DMS79 treated with DMSO at 0.1 percent for 48 hours (cell line): ENCODE results near the gene ARHGEF17.

Experiments used
- DNase-seq: peaks from one replicate; lab custom pipeline; 2025; lab: John Stamatoyannopoulos, UW

The ARHGEF17 gene

GRCh38 chr11:73293356-73293936 is 14.6 kb upstream of the ARHGEF17 start:
- DNase-seq: no peak

GRCh38 chr11:73294604-73295003 is 13.5 kb upstream of the ARHGEF17 start:
- DNase-seq: no peak

- no peak for DNase-seq
These were observed 12.7 kb upstream of the ARHGEF17 start for GRCh38 chr11:73295241-73295995.

- no peak for DNase-seq
These were observed 12.1 kb upstream of the ARHGEF17 start for GRCh38 chr11:73295996-73296318.

GRCh38 chr11:73296501-73297230 is 11.4 kb upstream of the ARHGEF17 start:
- DNase-seq: no peak

GRCh38 chr11:73297231-73297590 is 10.9 kb upstream of the ARHGEF17 start:
- DNase-seq: no peak

GRCh38 chr11:73297702-73298101 is 10.4 kb upstream of the ARHGEF17 start:
- DNase-seq: no peak

GRCh38 chr11:73298233-73298632 is 9.8 kb upstream of the ARHGEF17 start:
- DNase-seq: no peak

GRCh38 chr11:73299751-73300150 is 8.3 kb upstream of the ARHGEF17 start:
- DNase-seq: no peak

GRCh38 chr11:73306069-73306841 is 1.8 kb upstream of the ARHGEF17 start:
- DNase-seq: no peak

- DNase-seq: no peak
These were observed 1.1 kb upstream of the ARHGEF17 start for GRCh38 chr11:73306977-73307322.

- peak; percentile 100 for DNase-seq
These were observed 613 bp upstream of the ARHGEF17 start for GRCh38 chr11:73307323-73308002.

GRCh38 chr11:73308961-73309919 is 1.2 kb downstream of the ARHGEF17 start:
- peak; percentile 39 for DNase-seq

- DNase-seq: no peak
These were observed 2.0 kb downstream of the ARHGEF17 start for GRCh38 chr11:73310076-73310475.

- no peak for DNase-seq
These were observed 2.8 kb downstream of the ARHGEF17 start for GRCh38 chr11:73310661-73311393.

- DNase-seq: no peak
These were observed 3.4 kb downstream of the ARHGEF17 start for GRCh38 chr11:73311394-73311869.

- no peak for DNase-seq
These were observed 4.0 kb downstream of the ARHGEF17 start for GRCh38 chr11:73312036-73312435.

GRCh38 chr11:73312851-73313327 is 4.8 kb downstream of the ARHGEF17 start:
- DNase-seq: no peak

- no peak for DNase-seq
These were observed 5.6 kb downstream of the ARHGEF17 start for GRCh38 chr11:73313652-73314051.
